Astrocyte of the spinal cord (primary cell): Measurements from ENCODE around the gene HSD17B14.
"Not testable (repeated sequence)": the region's sequence is repeated elsewhere in the genome, so short reads cannot be mapped to it uniquely, and the experiment has no call there.

Source experiments
- DNase-seq: peaks from one replicate; pipeline ENCODE4 v3.0.0; 2011; ENCODE audit warnings: low read depth, low spot score
- H3K4me3 ChIP-seq: 2 replicates; pipeline ENCODE4 v1.5.1; 2011; ENCODE audit warnings: low read depth, mild to moderate bottlenecking, low read length, moderate library complexity
- CTCF ChIP-seq: IDR thresholded peaks from 2 replicates; pipeline ENCODE4 v1.5.1; 2012; ENCODE audit warnings: low read depth, mild to moderate bottlenecking, low read length, inconsistent platforms
- in situ Hi-C: cut with HindIII; loops from 2 replicates; pipeline ENCODE4 v1.10.0; 2017; ENCODE audit warnings: low sequenced_read_pairs

HSD17B14 gene

GRCh38 chr19:48772503-48772953 is 63.8 kb downstream of the HSD17B14 start:
- H3K4me3 ChIP-seq, result no peak overlapping the region
- in situ Hi-C loops, result no loop called here
- DNase-seq, result no peak
- TF ChIP-seq CTCF, result no peak

GRCh38 chr19:48770734-48771472 is 65.4 kb downstream of the HSD17B14 start:
- in situ Hi-C loops, result no loop called here
- no peak overlapping the region for H3K4me3 ChIP-seq
- DNase-seq, result no peak

GRCh38 chr19:48770266-48770665 is 66.0 kb downstream of the HSD17B14 start:
- in situ Hi-C loops, result no loop called here
- TF ChIP-seq CTCF, result no peak
- DNase-seq, result no peak
- H3K4me3 ChIP-seq, result no peak overlapping the region

More at GRCh38 chr19:48770734-48771472, 65.4 kb downstream of the HSD17B14 start:
- TF ChIP-seq CTCF, result no peak

GRCh38 chr19:48768994-48769713 is 67.1 kb downstream of the HSD17B14 start:
- no peak for DNase-seq

GRCh38 chr19:48768171-48768753 is 68.0 kb downstream of the HSD17B14 start:
- DNase-seq, H3K4me3 ChIP-seq, in situ Hi-C loops: not testable (repeated sequence)

More at GRCh38 chr19:48768994-48769713, 67.1 kb downstream of the HSD17B14 start:
- TF ChIP-seq CTCF, result no peak
- no peak overlapping the region for H3K4me3 ChIP-seq
- in situ Hi-C loops, result no loop called here

GRCh38 chr19:48765816-48766215 is 70.5 kb downstream of the HSD17B14 start:
- H3K4me3 ChIP-seq, in situ Hi-C loops, DNase-seq: not testable (repeated sequence)
